ENCODE results near the gene WNT5A.

DNA sequence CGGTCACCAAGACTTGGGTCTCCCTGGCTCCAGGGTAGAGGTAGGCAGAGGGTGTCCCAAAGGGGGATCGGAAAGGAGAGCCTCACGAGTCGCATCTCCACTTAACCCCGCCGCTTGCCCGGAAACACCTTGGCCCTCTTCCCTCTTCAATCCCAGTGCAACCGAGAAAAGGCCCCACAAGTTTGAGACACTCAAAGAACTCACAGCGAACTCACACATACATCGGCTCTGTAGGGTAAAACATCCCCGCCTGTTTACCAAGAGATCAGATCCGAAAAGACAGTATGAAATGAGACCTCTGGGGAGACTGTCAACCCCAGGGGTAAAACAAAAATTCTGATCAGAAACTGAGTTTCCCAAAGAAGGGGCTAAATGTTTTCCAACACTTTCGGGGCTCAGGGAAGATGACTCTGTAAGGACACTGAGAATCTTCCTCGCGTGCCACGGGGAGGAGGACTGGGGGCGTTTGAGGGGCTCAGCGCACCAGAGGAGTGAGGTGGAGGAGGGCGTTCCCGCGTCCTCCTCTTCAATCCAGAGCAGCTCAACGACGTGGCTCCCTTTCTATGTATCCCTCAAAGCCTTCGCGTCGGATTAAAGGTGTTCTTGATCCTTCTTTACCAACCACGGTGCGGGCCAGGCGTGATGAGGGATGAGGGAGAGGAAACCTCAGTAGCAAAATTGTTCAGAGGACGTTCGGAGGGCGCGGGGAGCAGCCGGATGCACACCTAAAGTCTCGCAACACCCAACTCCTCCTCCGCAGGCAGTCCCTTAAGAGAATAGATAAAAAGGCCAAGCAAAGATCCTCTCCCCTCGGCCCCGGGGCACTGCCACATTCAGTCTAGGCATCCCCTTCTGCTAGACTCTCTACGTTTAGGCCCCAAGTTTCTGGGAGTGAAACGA lies 3.7 kb downstream of the WNT5A start:
- TF ChIP-seq SIN3A (IDR thresholded peaks at IDR 0.05; ENCODE audit: low read depth) (no peak), CTCF (IDR thresholded peaks at IDR 0.05 in 2 of 3, conservative IDR thresholded peaks at IDR 0.05 in 1 of 3; ENCODE audit: borderline replicate concordance in 1 of 3, insufficient read depth in 1 of 3, low read depth in 2 of 3, low read length in 2 of 3) (no peak), POLR2A (IDR thresholded peaks at IDR 0.05; ENCODE audit: borderline replicate concordance, extremely low read depth, insufficient read depth, insufficient read length) (no peak), MAX (IDR thresholded peaks at IDR 0.05) (no peak), EZH2phosphoT487 (IDR thresholded peaks at IDR 0.05; ENCODE audit: borderline replicate concordance) (no peak), EZH2 (IDR thresholded peaks at IDR 0.05) (no peak), ELF1 (IDR thresholded peaks at IDR 0.05; ENCODE audit: borderline replicate concordance, low read depth) (no peak), EGR1 (IDR thresholded peaks at IDR 0.05; ENCODE audit: low read depth) (no peak), ZNF274 (IDR thresholded peaks at IDR 0.05; ENCODE audit: low read depth, low read length) (no peak), POLR2AphosphoS5 (IDR thresholded peaks at IDR 0.05; ENCODE audit: low read depth, low read length) (no peak), SP1 (IDR thresholded peaks at IDR 0.05; ENCODE audit: low read depth) (no peak), CEBPB (IDR thresholded peaks at IDR 0.05; ENCODE audit: low read depth) (no peak), TCF7L2 (IDR thresholded peaks at IDR 0.05; ENCODE audit: borderline replicate concordance, extremely low read depth, insufficient read depth, insufficient read length) (no peak), RAD21 (IDR thresholded peaks at IDR 0.05; ENCODE audit: low read depth) (no peak)

All from HCT116 (cell line).